Neural cell (in vitro differentiated cells): ENCODE measurements around the gene CACNG6. TPM values are rescaled to one million over a fixed set of nuclear protein-coding genes. Genes with fewer than 3 reads are reported as not detected.

Experiments used
- H2AFZ ChIP-seq: fragments of 200-600, 300-800 bp; sonication (generic), shearing (Covaris generic); 2 replicates; pipeline ENCODE4 v1.6.0; 2014; ENCODE audit warnings: low read depth, mild to moderate bottlenecking, antibody characterized with exemption, low read length, moderate library complexity
- H3F3A ChIP-seq: fragments of 200-600 bp; shearing (Covaris generic); 2 replicates; pipeline ENCODE4 v1.6.1; 2016; ENCODE audit warnings: mild to moderate bottlenecking, moderate library complexity, mixed read lengths, antibody characterized with exemption, low read length; ENCODE audit not compliant: insufficient read depth, poor library complexity, severe bottlenecking
- H3K27ac ChIP-seq: fragments of 200-600, 300-800 bp; sonication (generic), shearing (Covaris generic); 2 replicates; pipeline ENCODE4 v1.5.1; 2014; ENCODE audit warnings: mild to moderate bottlenecking, low read length, moderate library complexity
- H3K27me3 ChIP-seq: fragments of 300-800, 200-600 bp; sonication (generic), shearing (Covaris generic); 2 replicates; pipeline ENCODE4 v1.6.0; 2014; ENCODE audit warnings: mild to moderate bottlenecking, low read depth, low read length, moderate library complexity; ENCODE audit not compliant: insufficient read depth
- H3K36me3 ChIP-seq: fragments of 300-800, 200-600 bp; sonication (generic), shearing (Covaris generic); 2 replicates; pipeline ENCODE4 v1.5.1; 2014; ENCODE audit warnings: mild to moderate bottlenecking, antibody characterized with exemption, low read length, moderate library complexity; ENCODE audit not compliant: insufficient read depth
- H3K4me2 ChIP-seq: fragments of 300-800, 200-600 bp; sonication (generic), shearing (Covaris generic); 2 replicates; pipeline ENCODE4 v1.6.0; 2014; ENCODE audit warnings: mild to moderate bottlenecking, low read length
- H3K4me3 ChIP-seq: fragments of 300-800, 200-600 bp; sonication (generic), shearing (Covaris generic); 2 replicates; pipeline ENCODE4 v1.5.1; 2014; ENCODE audit warnings: mild to moderate bottlenecking, low read length, moderate library complexity
- H3K79me2 ChIP-seq: fragments of 200-600 bp; shearing (Covaris generic); replicated peaks from 2 replicates; pipeline ENCODE4 v1.6.0; 2014; ENCODE audit warnings: mild to moderate bottlenecking, low read length, moderate library complexity; ENCODE audit not compliant: insufficient read depth
- H3K9ac ChIP-seq: fragments of 300-800, 200-600 bp; sonication (generic), shearing (Covaris generic); 2 replicates; pipeline ENCODE4 v1.6.1; 2016; ENCODE audit warnings: mild to moderate bottlenecking, low read length, mixed read lengths
- H3K9me2 ChIP-seq: fragments of 200-600 bp; shearing (Covaris generic); 2 replicates; pipeline ENCODE4 v1.6.1; 2016; ENCODE audit warnings: mild to moderate bottlenecking, low read length, mixed read lengths; ENCODE audit not compliant: insufficient read depth
- H3K9me3 ChIP-seq: fragments of 200-600, 300-800 bp; sonication (generic), shearing (Covaris generic); 2 replicates; pipeline ENCODE4 v1.6.1; 2016; ENCODE audit warnings: mild to moderate bottlenecking, mixed run types, low read length, moderate library complexity, mixed read lengths
- H4K20me1 ChIP-seq: fragments of 200-600 bp; shearing (Covaris generic); 2 replicates; pipeline ENCODE4 v1.6.1; 2016; ENCODE audit warnings: mild to moderate bottlenecking, mixed run types; ENCODE audit not compliant: insufficient read depth
- EP300 ChIP-seq: fragments of 450-650 bp; conservative IDR thresholded peaks from 2 replicates; pipeline ENCODE4 v1.6.1; 2014; ENCODE audit warnings: antibody characterized with exemption, mild to moderate bottlenecking, moderate library complexity; ENCODE audit not compliant: poor library complexity, severe bottlenecking
- EZH2 ChIP-seq: fragments of 200-600, 300-800 bp; shearing (Covaris generic), sonication (generic); IDR thresholded peaks from 2 replicates; pipeline ENCODE4 v1.6.1; 2014; ENCODE audit warnings: antibody characterized with exemption, low read length, borderline replicate concordance, mild to moderate bottlenecking; ENCODE audit not compliant: insufficient read depth, poor library complexity, severe bottlenecking
- MXI1 ChIP-seq: fragments of 450-650 bp; conservative IDR thresholded peaks from 2 replicates; pipeline ENCODE4 v1.6.1; 2014; ENCODE audit warnings: antibody characterized with exemption, mild to moderate bottlenecking; ENCODE audit not compliant: poor library complexity, severe bottlenecking
- POLR2AphosphoS5 ChIP-seq: IDR thresholded peaks from 2 replicates; pipeline ENCODE4 v1.6.1; 2012
- RAD21 ChIP-seq: fragments of 450-650 bp; conservative IDR thresholded peaks from 2 replicates; pipeline ENCODE4 v1.6.1; 2014; ENCODE audit warnings: antibody characterized with exemption, mild to moderate bottlenecking, moderate library complexity
- SMC3 ChIP-seq: fragments of 450-650 bp; conservative IDR thresholded peaks from 2 replicates; pipeline ENCODE4 v1.6.1; 2014; ENCODE audit warnings: antibody characterized with exemption, mild to moderate bottlenecking, moderate library complexity; ENCODE audit not compliant: poor library complexity
- TAF1 ChIP-seq: IDR thresholded peaks from 2 replicates; pipeline ENCODE4 v1.6.1; 2012; ENCODE audit warnings: low read depth
- polyA plus RNA-seq: library from polyadenylated mRNA; depleted of rRNA; stranded (reverse); fragments of >200 nt; gene quantifications from 2 replicates; pipeline ENCODE4 v1.2.3, GENCODE V29; 2014
- TF ChIP-seq, protein P1 (sequence below): IDR thresholded peaks from 2 replicates; pipeline ENCODE4 v1.6.1; 2012; ENCODE audit warnings: borderline replicate concordance
- TF ChIP-seq, protein P2 (sequence below): fragments of 450-650 bp; IDR thresholded peaks from 2 replicates; pipeline ENCODE4 v1.5.1; 2014; ENCODE audit warnings: antibody characterized with exemption, mild to moderate bottlenecking, moderate library complexity; ENCODE audit not compliant: poor library complexity, severe bottlenecking

CACNG6 gene
- polyA plus RNA-seq, 1 donor from 2014 or later: 0.28 TPM

DNA sequence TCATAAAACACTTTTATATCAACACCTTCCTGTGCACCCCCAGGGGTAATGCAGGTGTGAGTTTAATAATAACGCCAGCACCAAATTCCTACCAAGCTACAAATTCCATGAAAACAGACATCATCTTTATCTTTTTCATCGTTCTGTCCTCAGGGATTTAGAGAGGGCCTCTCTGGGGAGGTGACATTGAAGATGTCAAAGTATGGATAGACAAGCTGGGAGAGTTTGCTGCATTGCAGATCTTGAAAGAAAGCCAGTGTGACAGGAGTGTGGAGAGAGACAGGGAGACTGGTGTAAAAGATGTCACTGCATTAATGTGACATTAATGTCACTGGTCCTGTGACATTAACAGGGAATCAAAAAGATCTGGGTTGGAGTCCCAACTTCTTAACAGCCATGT is 10.1 kb downstream of the CACNG6 start:
- TF ChIP-seq MXI1 (no peak), EP300 (peak; percentile 95), POLR2AphosphoS5 (peak; percentile 85), SMC3 (no peak)
- TF ChIP-seq, protein P1, sequence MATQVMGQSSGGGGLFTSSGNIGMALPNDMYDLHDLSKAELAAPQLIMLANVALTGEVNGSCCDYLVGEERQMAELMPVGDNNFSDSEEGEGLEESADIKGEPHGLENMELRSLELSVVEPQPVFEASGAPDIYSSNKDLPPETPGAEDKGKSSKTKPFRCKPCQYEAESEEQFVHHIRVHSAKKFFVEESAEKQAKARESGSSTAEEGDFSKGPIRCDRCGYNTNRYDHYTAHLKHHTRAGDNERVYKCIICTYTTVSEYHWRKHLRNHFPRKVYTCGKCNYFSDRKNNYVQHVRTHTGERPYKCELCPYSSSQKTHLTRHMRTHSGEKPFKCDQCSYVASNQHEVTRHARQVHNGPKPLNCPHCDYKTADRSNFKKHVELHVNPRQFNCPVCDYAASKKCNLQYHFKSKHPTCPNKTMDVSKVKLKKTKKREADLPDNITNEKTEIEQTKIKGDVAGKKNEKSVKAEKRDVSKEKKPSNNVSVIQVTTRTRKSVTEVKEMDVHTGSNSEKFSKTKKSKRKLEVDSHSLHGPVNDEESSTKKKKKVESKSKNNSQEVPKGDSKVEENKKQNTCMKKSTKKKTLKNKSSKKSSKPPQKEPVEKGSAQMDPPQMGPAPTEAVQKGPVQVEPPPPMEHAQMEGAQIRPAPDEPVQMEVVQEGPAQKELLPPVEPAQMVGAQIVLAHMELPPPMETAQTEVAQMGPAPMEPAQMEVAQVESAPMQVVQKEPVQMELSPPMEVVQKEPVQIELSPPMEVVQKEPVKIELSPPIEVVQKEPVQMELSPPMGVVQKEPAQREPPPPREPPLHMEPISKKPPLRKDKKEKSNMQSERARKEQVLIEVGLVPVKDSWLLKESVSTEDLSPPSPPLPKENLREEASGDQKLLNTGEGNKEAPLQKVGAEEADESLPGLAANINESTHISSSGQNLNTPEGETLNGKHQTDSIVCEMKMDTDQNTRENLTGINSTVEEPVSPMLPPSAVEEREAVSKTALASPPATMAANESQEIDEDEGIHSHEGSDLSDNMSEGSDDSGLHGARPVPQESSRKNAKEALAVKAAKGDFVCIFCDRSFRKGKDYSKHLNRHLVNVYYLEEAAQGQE: peak; percentile 62
- H2AFZ ChIP-seq: no peak overlapping the region
- H3K4me3 ChIP-seq: no peak overlapping the region
- H3K9me3 ChIP-seq: no peaks in the 10 kb centered on the region
- H3K4me2 ChIP-seq: no peak overlapping the region
- no peaks in the 10 kb centered on the region for H4K20me1 ChIP-seq
- no peaks in the 10 kb centered on the region for H3K9me2 ChIP-seq
- H3K27ac ChIP-seq: peak overlapping the region; percentile 51
- no peaks in the 10 kb centered on the region for H3K79me2 ChIP-seq
- H3F3A ChIP-seq: no peaks in the 10 kb centered on the region
- H3K9ac ChIP-seq: no peak overlapping the region
- no peaks in the 10 kb centered on the region for H3K36me3 ChIP-seq
- no peaks in the 10 kb centered on the region for H3K27me3 ChIP-seq

DNA sequence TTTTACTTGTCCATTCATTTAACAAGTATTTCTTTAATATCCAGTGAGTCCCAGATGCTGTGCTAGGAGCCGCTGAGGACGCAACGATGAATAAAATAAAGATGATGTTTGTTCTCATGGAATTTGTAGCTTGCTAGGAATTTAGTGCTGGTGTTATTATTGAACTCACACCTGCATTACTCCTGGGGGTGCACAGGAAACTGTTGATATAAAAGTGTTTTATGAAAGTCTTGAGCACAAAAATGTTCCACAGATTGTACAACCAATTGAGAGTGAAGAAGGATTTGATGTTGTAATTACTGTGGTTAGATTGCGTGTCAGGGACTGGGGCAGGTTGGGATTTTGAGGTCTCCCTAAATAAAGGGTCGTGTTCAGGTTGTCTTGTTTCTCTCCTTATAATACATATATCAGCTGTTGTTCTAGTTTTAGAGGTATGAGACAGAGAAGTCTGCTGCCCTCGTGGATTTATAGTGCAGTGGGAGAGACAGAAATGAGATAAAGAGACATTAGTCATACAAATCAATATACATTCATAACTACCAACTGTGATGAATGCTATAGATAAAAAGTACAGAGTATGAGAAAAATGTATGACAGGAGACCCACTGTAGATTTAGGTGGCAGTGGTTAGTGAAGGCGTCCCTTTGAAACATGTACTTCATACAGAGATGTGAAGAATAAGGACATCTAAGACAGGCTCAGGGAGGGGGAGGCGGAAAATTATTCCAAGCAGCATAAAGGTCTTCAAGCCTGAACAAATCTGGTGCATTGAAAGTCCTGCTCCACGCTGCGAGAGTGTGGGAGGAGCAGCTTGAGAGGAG is 11.3 kb downstream of the CACNG6 start:
- no peak overlapping the region for H3K4me2 ChIP-seq
- no peaks in the 10 kb centered on the region for H4K20me1 ChIP-seq
- no peaks in the 10 kb centered on the region for H3K79me2 ChIP-seq
- H3K36me3 ChIP-seq: no peaks in the 10 kb centered on the region
- TF ChIP-seq MXI1 (no peak), POLR2AphosphoS5 (no peak), TAF1 (no peak), SMC3 (no peak), EZH2 (no peak), EP300 (no peak), RAD21 (no peak)
- TF ChIP-seq, protein P1: no peak
- TF ChIP-seq, protein P2, sequence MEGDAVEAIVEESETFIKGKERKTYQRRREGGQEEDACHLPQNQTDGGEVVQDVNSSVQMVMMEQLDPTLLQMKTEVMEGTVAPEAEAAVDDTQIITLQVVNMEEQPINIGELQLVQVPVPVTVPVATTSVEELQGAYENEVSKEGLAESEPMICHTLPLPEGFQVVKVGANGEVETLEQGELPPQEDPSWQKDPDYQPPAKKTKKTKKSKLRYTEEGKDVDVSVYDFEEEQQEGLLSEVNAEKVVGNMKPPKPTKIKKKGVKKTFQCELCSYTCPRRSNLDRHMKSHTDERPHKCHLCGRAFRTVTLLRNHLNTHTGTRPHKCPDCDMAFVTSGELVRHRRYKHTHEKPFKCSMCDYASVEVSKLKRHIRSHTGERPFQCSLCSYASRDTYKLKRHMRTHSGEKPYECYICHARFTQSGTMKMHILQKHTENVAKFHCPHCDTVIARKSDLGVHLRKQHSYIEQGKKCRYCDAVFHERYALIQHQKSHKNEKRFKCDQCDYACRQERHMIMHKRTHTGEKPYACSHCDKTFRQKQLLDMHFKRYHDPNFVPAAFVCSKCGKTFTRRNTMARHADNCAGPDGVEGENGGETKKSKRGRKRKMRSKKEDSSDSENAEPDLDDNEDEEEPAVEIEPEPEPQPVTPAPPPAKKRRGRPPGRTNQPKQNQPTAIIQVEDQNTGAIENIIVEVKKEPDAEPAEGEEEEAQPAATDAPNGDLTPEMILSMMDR: no peak
- no peaks in the 10 kb centered on the region for H3K9me2 ChIP-seq
- H3K9me3 ChIP-seq: no peaks in the 10 kb centered on the region
- H3K9ac ChIP-seq: no peak overlapping the region
- H3F3A ChIP-seq: no peaks in the 10 kb centered on the region
- H3K27me3 ChIP-seq: no peaks in the 10 kb centered on the region
- H3K27ac ChIP-seq: no peak overlapping the region
- H2AFZ ChIP-seq: no peak overlapping the region
- H3K4me3 ChIP-seq: no peak overlapping the region
